Measurements from ENCODE around the gene C2orf81.

- TF ChIP-seq POLR2A (IDR thresholded peaks at IDR 0.05) = no peak
- TF ChIP-seq CTCF (IDR thresholded peaks at IDR 0.05) = no peak
Measured at GRCh38 chr2:74372674-74373073, 48.7 kb downstream of the C2orf81 start.

All from adrenal gland (tissue), 5 donors.